ENCODE results near the gene NBEAL2.
A peak's percentile ranks its signal among the peaks of the same experiment; 100 is the strongest.

The NBEAL2 gene

DNA sequence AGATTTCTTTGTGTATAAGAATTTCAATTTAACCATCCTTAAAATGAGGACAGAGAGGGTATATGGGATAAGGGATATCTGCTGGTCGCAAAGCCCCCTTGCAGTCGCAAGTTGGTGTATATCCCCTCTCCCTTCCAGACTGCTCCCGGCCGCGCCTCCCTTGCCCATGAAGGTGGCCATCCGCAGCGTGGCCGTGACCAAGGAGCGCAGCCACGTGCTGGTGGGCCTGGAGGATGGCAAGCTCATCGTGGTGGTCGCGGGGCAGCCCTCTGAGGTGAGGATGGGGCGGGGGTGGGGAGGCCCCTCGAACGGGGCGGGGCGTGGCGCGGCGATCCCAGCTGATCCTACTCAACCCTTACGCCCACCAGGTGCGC lies 29.4 kb downstream of the NBEAL2 start:
- H3K4me3 ChIP-seq (replicated peaks in 1 of 2; ENCODE audit: low read depth in 2 of 2, low read length in 2 of 2) = peak overlapping the region; percentile 51 to 56
- TF ChIP-seq, protein P1, sequence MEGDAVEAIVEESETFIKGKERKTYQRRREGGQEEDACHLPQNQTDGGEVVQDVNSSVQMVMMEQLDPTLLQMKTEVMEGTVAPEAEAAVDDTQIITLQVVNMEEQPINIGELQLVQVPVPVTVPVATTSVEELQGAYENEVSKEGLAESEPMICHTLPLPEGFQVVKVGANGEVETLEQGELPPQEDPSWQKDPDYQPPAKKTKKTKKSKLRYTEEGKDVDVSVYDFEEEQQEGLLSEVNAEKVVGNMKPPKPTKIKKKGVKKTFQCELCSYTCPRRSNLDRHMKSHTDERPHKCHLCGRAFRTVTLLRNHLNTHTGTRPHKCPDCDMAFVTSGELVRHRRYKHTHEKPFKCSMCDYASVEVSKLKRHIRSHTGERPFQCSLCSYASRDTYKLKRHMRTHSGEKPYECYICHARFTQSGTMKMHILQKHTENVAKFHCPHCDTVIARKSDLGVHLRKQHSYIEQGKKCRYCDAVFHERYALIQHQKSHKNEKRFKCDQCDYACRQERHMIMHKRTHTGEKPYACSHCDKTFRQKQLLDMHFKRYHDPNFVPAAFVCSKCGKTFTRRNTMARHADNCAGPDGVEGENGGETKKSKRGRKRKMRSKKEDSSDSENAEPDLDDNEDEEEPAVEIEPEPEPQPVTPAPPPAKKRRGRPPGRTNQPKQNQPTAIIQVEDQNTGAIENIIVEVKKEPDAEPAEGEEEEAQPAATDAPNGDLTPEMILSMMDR (IDR thresholded peaks at IDR 0.05; ENCODE audit: low read depth, low read length) = no peak
- no peak for DNase-seq (ENCODE audit: low read depth in 2 of 2)

DNA sequence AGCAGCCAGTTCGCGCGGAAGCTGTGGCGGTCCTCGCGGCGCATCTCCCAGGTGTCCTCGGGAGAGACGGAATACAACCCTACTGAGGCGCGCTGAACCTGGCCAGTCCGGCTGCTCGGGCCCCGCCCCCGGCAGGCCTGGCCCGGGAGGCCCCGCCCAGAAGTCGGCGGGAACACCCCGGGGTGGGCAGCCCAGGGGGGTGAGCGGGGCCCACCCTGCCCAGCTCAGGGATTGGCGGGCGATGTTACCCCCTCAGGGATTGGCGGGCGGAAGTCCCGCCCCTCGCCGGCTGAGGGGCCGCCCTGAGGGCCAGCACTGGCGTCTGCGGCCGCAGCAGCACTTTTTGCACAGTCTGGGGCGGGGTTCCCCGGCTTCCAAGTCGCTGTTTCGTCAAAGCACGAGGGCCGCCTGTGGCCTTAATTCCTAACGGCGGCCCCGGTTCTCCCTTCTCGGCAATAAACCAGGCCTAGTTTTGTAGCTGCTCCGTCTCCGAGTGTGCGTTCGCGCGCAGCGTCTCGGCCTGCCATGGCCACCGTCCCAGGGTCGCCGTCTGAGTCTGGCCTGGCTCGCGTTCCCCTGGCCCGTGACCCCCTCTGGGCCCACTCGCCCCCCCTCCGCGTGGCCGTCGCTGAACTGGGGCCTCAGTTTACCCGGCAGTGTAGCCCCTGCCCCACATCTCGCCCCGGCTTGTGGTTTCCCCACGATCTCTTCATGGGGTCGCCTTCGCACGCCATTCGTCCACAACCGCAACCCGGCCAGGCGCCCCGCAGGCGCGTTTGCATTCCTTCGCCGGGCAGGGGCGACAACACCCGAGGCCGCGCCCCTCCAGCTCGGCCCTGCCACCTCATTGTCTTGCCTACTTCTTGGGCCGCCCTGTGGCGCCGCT lies 30.0 kb downstream of the NBEAL2 start:
- DNase-seq (ENCODE audit: low read depth in 2 of 2) = peak; percentile 90 to 97
- TF ChIP-seq, protein P1 (IDR thresholded peaks at IDR 0.05; ENCODE audit: low read depth, low read length) = no peak
- H3K4me3 ChIP-seq (replicated peaks in 1 of 2; ENCODE audit: low read depth in 2 of 2, low read length in 2 of 2) = peak overlapping the region; percentile 51 to 56

DNA sequence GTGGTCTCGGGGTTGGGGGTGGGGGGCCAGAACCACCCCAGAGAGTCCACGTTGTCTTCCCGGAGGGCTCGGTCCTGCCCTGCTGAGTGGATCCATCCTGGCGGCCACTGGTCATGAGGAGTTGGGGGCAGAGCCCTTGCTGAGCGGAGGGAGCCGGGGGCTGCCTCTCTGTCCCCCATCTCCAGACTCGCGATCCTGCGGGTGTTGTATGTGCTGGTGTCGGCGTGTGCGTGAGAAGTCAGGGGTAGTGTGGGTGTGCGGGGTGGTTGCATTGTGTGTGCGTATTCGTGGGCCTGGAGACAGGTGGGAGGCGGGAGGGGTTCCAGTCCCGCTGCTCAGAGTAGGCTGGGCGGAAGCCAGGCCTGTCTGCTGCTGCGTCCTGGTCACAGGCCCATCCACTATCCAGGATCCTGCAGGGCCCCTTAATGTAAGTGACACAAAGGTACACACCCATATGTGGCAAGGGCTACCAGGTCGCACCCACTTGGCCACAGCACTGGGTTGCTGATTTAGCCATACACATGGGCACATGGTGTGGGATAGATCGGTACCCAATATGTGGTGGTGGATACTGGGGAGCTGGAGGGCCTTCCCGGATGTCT lies 30.7 kb downstream of the NBEAL2 start:
- TF ChIP-seq, protein P1 (IDR thresholded peaks at IDR 0.05; ENCODE audit: low read depth, low read length) = no peak
- DNase-seq (ENCODE audit: low read depth in 2 of 2) = no peak
- H3K4me3 ChIP-seq (replicated peaks in 1 of 2; ENCODE audit: low read depth in 2 of 2, low read length in 2 of 2) = no peak overlapping the region

DNA sequence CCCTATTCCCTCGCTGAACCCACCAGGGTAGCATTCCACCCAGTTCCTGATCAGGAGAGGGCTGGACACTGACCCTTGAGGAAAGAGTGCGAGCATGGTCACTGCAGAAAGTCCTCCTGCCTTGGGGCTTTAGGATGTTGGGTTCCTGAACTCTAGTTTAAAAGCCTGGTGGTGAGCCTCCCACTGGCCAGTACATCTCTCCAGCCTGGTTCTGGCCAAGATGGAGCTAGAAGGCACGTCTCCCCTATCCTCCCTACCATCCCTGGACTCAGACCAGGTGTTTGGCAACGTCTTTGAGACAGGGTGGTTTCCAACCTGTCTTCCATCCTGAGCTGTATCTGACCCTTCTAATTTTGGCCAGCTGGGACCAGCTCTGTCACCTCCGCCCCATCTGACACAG lies 31.4 kb downstream of the NBEAL2 start:
- H3K4me3 ChIP-seq (replicated peaks in 1 of 2; ENCODE audit: low read depth in 2 of 2, low read length in 2 of 2) = no peak overlapping the region
- TF ChIP-seq, protein P1 (IDR thresholded peaks at IDR 0.05; ENCODE audit: low read depth, low read length) = no peak
- no peak for DNase-seq (ENCODE audit: low read depth in 2 of 2)

DNA sequence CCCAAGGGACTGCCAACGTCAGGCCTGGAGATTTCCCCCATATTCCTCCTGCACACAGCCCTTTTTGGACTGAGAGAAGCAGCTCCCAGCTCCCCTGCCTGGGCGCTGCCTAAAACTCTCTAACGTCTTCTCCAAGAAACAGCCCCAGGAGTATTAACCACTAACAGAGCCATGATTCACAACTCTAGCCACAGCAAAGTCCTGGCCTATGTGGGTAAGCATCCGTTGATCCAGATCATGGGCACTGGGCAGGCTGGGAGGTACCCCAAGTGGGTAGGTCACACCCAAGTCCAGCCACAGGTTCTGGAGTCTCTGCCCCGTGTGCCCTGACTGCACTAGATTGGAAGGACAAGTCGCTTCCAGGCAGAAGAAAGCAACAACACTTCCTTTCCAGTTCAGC lies 31.9 kb downstream of the NBEAL2 start:
- DNase-seq (ENCODE audit: low read depth in 2 of 2) = no peak
- TF ChIP-seq, protein P1 (IDR thresholded peaks at IDR 0.05; ENCODE audit: low read depth, low read length) = no peak
- H3K4me3 ChIP-seq (replicated peaks in 1 of 2; ENCODE audit: low read depth in 2 of 2, low read length in 2 of 2) = no peak overlapping the region

DNA sequence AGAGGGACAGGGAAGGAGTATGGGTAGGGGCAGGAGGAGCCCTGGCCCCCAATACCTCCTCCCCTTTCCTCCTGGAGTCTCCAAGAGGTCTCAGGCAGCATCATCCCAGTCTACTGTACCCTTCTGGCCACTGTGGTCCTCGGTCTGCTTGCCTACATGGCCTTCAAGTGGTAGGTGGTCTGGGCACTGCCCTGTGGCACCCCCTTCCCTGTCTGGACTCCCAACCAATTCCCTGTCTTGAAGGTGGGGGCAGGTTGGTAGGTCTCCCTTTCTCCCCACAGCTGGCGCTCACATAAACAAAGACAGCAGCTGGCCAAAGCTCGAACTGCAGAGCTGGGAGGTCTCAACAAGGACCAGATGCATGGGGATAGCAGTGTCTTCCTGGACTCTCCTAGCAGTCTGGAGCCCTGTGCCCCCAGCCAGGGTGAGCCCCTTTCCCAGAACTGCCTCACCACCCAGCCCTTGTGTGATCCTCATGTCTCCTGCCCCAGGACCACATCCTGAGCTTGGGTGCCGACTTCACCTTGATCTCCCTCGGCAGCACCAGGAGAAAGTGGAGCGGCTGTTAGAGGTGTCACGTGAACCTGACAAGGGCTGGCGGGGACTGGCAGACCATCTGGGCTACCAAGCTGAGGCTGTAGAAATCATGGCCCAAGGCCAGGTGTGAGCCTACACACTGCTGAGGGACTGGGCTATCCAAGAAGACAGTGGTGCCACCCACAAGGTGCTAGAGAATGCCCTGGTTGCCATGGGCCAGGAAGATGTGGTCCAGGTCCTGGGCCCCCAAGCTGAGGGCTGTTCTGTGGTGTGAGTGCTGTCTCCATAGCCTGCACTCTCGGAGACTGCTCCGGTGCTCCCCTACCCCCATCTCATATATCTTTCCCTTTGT lies 33.1 kb downstream of the NBEAL2 start:
- TF ChIP-seq, protein P1 (IDR thresholded peaks at IDR 0.05; ENCODE audit: low read depth, low read length) = no peak
- DNase-seq (ENCODE audit: low read depth in 2 of 2) = no peak
- no peak overlapping the region for H3K4me3 ChIP-seq (replicated peaks in 1 of 2; ENCODE audit: low read depth in 2 of 2, low read length in 2 of 2)

Measured in cardiac fibroblast (primary cell).